Spleen (tissue), 13 donors: ENCODE results near the gene MALSU1. TPM values are rescaled to one million over a fixed set of nuclear protein-coding genes. Genes with fewer than 3 reads are reported as not detected.

ENCODE experiments used
- DNase-seq: peaks from one replicate; pipeline ENCODE4 v3.0.0-alpha.2; 2020
- H3K27ac ChIP-seq, 8 donors: fragments of 200-600 bp; sonication (generic) in 7 of 8; 1 replicate in 4 of 8; 2 replicates in 4 of 8; pipeline versions ENCODE4 v1.5.0 to v1.8.0; 2016 to 2021; ENCODE audit warnings: inconsistent platforms in 4 of 8, mild to moderate bottlenecking in 4 of 8, moderate library complexity in 1 of 8
- H3K27me3 ChIP-seq, 7 donors: fragments of 200-600 bp; sonication (generic) in 6 of 7; replicated peaks in 1 of 7; 1 replicate in 4 of 7; 2 replicates in 3 of 7; pipeline versions ENCODE4 v1.5.0 to v1.8.0; 2016 to 2021; ENCODE audit warnings: inconsistent platforms in 3 of 7, mild to moderate bottlenecking in 1 of 7
- H3K36me3 ChIP-seq, 6 donors: fragments of 200-600 bp; sonication (generic) in 5 of 6; 1 replicate in 4 of 6; 2 replicates in 2 of 6; pipeline versions ENCODE4 v1.5.0 to v1.8.0; 2016 to 2021; ENCODE audit warnings: inconsistent platforms in 2 of 6
- H3K4me1 ChIP-seq, 6 donors: fragments of 200-600 bp; sonication (generic) in 5 of 6; 1 replicate in 3 of 6; 2 replicates in 3 of 6; pipeline versions ENCODE4 v1.5.0 to v1.8.0; 2016 to 2021; ENCODE audit warnings: inconsistent platforms in 3 of 6
- H3K4me3 ChIP-seq, 8 donors: fragments of 200-600 bp; sonication (generic) in 7 of 8; 1 replicate in 4 of 8; 2 replicates in 4 of 8; pipeline versions ENCODE4 v1.5.0 to v1.8.0; 2016 to 2021; ENCODE audit warnings: inconsistent platforms in 4 of 8, mild to moderate bottlenecking in 4 of 8, moderate library complexity in 2 of 8
- H3K9me3 ChIP-seq, 8 donors: fragments of 200-600 bp; sonication (generic) in 7 of 8; 1 replicate in 4 of 8; 2 replicates in 4 of 8; pipeline versions ENCODE4 v1.5.0 to v1.8.0; 2016 to 2021; ENCODE audit warnings: inconsistent platforms in 4 of 8
- CTCF ChIP-seq, 11 experiments: fragments of 200-600 bp in 7 of 11; fragments of 450-650 bp in 4 of 11; sonication (generic) in 4 of 11; IDR thresholded peaks in 8 of 11; conservative IDR thresholded peaks in 3 of 11; 1 replicate in 7 of 11; 2 replicates in 4 of 11; pipeline versions ENCODE4 v1.4.0 to v1.8.0; 2016 to 2021; ENCODE audit warnings: antibody characterized with exemption in 11 of 11, inconsistent platforms in 4 of 11, mild to moderate bottlenecking in 1 of 11
- POLR2A ChIP-seq, 3 donors: fragments of 450-650 bp; IDR thresholded peaks; one replicate each; pipeline ENCODE4 v1.5.1; 2017; ENCODE audit warnings: antibody characterized with exemption in 3 of 3, mild to moderate bottlenecking in 1 of 3
- POLR2AphosphoS5 ChIP-seq, 3 donors: sonication (generic); formaldehyde crosslinking; IDR thresholded peaks; one replicate each; pipeline ENCODE4 v1.5.1; 2017; ENCODE audit warnings: antibody characterized with exemption in 3 of 3
- WGBS, 5 donors: extraction: QIAGEN DNeasy Blood & Tissue Kit in 3 of 5; methylation state at CpG; one replicate each; pipeline versions ENCODE4 v1.1.5 to v1.1.7; 2013 to 2018; 5-methylcytosine and 5-hydroxymethylcytosine counted together
- intact Hi-C: fragments of 100-400 bp; cut with DNase I; formaldehyde crosslinking; loops from one replicate; pipeline ENCODE4 v1.15.0; 2023; ENCODE audit warnings: low total_unique reads
- long read RNA-seq, 2 donors: transcript quantifications; one replicate each; lab custom pipeline, GENCODE V29; 2026
- polyA plus RNA-seq, 3 donors: library from polyadenylated mRNA; stranded (reverse); fragments of 200-250 nt; gene quantifications; one replicate each; pipeline ENCODE4 v1.2.1, GENCODE V29; 2013
- total RNA-seq, 7 donors: library from RNA; depleted of rRNA in 3 of 7; stranded (reverse); fragments of >200 nt in 3 of 7; fragmentation: NEBNext Ultra II Directional in 4 of 7; extraction: Animal tissue kit (Norgen Biotek cat#: 25700) in 4 of 7; gene quantifications; one replicate each; pipeline versions ENCODE4 v1.1.0 to v1.2.1, GENCODE V29; 2016 to 2021
- donor health status: healthy with polysubstance abuse.
- donor health status: DM: no; HTN: no; CAD: no; lungs with moderate emphysema.
- donor health status: DM: no; HTN: no; CAD: no.
- donor health status: Bipolar disorder and iron deficiency.
- donor health status: healthy.
- donor health status: DM: no; HTN: no; CAD: no.
- donor health status: DM: yes; HTN: yes; CAD: no.

Gene MALSU1
- total RNA-seq (10 to 100 TPM; 26.5 to 49.8 (median 36.2) TPM), polyA plus RNA-seq (10 to 100 TPM; 18.3 to 34.2 (median 28.3) TPM)
- long read RNA-seq, donor 1, transcript MALSU1-202 (4 exons, 3,044 nt): major isoform, 18 of 21 reads
- long read RNA-seq, donor 1, partial matches to known transcripts: 0 of 21 reads
- long read RNA-seq, donor 1, other reads (novel, unspliced or antisense): 0 of 21 reads
- long read RNA-seq, donor 2, transcript MALSU1-202 (4 exons, 3,044 nt): major isoform, 15 of 16 reads
- long read RNA-seq, donor 2, partial matches to known transcripts: 0 of 16 reads
- long read RNA-seq, donor 2, other reads (novel, unspliced or antisense): 0 of 16 reads

DNA sequence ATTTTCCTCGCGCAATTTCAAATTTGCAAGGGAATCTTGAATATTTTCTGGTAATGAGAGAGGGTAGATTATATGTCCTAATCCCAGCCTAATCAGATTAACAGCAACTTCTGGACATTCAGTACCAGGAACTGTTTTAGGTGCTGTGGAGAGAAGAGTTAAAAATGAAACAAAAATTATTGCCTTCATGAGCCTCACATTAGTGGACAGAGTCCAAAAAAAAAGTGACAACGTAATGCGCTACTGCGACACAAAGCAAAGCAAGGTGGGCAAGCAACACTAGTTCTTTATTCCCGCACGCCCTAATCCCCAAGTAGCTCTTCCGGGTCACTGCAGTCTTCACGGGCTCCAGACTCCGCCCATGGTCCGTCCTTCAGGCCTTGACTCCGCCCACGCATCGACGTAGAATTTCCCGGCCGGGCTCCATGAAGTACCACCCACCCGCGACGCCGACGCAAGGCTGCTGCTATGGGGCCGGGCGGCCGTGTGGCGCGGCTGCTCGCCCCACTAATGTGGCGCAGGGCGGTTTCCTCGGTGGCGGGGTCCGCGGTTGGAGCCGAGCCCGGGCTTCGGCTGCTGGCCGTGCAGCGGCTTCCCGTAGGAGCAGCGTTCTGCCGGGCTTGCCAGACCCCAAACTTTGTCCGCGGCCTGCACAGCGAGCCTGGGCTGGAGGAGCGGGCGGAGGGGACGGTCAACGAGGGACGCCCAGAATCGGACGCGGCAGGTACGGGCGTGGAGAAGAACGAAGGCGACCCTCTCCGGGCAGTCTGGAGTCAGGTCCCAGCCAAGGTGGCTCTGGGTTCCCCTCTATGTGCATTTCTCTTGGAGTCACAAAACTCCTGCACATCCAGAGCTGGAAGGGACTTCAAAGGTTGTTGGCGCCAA, at the start of gene MALSU1:
TSS of gene MALSU1 (plus strand) at position 455 of the 885 bp plus-strand sequence. CDS start at position 469, 14 bp downstream.
- no peaks in the 10 kb centered on the region for H3K9me3 ChIP-seq
- H3K36me3 ChIP-seq: peaks cover 0 to 35% (median 4%) of the 10 kb centered on the region in 6 donors
- peak within 1 kb of the TSS; percentile 69 to 97 (median 82) for H3K4me3 ChIP-seq
- WGBS, 5 donors: 1 to 3% (median 2%) methylated on average over 28 to 59 of the region's 59 CpGs
- H3K27ac ChIP-seq: peak within 1 kb of the TSS; percentile 54 to 91 (median 89)
- H3K27me3 ChIP-seq: no peaks in the 10 kb centered on the region
- DNase-seq: peak; percentile 99
- peaks cover 18 to 62% (median 42%) of the 10 kb centered on the region in 6 donors for H3K4me1 ChIP-seq
- TF ChIP-seq CTCF (IDR thresholded peaks at IDR 0.05 in 8 of 11, conservative IDR thresholded peaks at IDR 0.05 in 3 of 11) (peak in 2 of 11 experiments; percentile 10 to 18), POLR2AphosphoS5 (IDR thresholded peaks at IDR 0.05) (peak; percentile 96 to 98 (median 97)), POLR2A (IDR thresholded peaks at IDR 0.05) (peak in 1 of 3 donors; percentile 77)
- intact Hi-C loops: no loop called here

GRCh38 chr7:23249486-23249885, 49.7 kb upstream of the MALSU1 start:
- intact Hi-C loops: no loop called here
- TF ChIP-seq CTCF (IDR thresholded peaks at IDR 0.05 in 8 of 11, conservative IDR thresholded peaks at IDR 0.05 in 3 of 11) (no peak), POLR2A (IDR thresholded peaks at IDR 0.05) (no peak), POLR2AphosphoS5 (IDR thresholded peaks at IDR 0.05) (no peak)

DNA sequence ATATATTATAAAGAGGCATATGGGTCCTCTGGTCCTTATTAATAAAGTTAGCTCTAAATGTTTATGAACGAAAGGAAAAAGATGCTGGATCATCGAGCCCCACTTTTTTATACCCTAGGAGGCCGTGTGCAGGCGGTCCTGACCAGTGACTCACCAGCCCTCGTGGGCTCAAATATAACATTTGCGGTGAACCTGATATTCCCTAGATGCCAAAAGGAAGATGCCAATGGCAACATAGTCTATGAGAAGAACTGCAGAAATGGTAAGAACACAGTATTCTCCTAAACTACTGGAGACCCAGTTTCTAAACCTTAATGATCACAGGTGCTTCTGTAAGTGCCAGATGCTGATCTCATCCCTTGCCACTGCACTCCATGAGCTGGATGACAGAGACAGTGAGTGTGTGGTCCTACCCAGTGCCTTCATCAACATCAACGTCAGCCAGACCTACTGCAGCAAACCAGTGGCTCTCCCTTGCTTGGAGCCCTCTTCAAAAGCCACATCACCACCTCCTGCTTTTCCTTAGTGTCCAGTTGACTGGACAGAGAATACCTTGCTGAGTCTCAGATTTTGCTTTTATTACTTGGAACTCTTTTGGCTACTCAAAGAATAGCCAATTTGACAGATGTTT, 45.0 kb upstream of the MALSU1 start:
- peaks cover 0 to 11% (median 0%) of the 10 kb centered on the region in 8 donors for H3K9me3 ChIP-seq
- no peaks in the 10 kb centered on the region for H3K36me3 ChIP-seq
- TF ChIP-seq POLR2AphosphoS5 (IDR thresholded peaks at IDR 0.05) (no peak), CTCF (IDR thresholded peaks at IDR 0.05 in 8 of 11, conservative IDR thresholded peaks at IDR 0.05 in 3 of 11) (no peak), POLR2A (IDR thresholded peaks at IDR 0.05) (no peak)
- intact Hi-C loops: no loop called here
- WGBS, 5 donors: 86 to 93% (median 88%) methylated on average over 7 of the region's 7 CpGs
- no peak overlapping the region for H3K27ac ChIP-seq
- H3K4me3 ChIP-seq: no peak overlapping the region
- no peak for DNase-seq
- peaks cover 0 to 30% (median 0%) of the 10 kb centered on the region in 7 donors for H3K27me3 ChIP-seq
- no peaks in the 10 kb centered on the region for H3K4me1 ChIP-seq

More at GRCh38 chr7:23249486-23249885, 49.7 kb upstream of the MALSU1 start:
- Histone ChIP-seq H3K4me3 (no peak overlapping the region), H3K9me3 (peaks cover 0 to 11% (median 0%) of the 10 kb centered on the region in 8 donors), H3K27me3 (peaks cover 0 to 50% (median 16%) of the 10 kb centered on the region in 7 donors), H3K4me1 (peaks cover 0 to 21% (median 13%) of the 10 kb centered on the region in 6 donors), H3K27ac (no peak overlapping the region), H3K36me3 (no peaks in the 10 kb centered on the region)
- DNase-seq: no peak
